WI38 (cell line): ENCODE data around the gene NLRP5.
"Not testable (repeated sequence)": the region's sequence is repeated elsewhere in the genome, so short reads cannot be mapped to it uniquely, and the experiment has no call there.

ENCODE experiments used
- H3K4me3 ChIP-seq: 2 replicates; pipeline ENCODE4 v1.5.1; 2011; ENCODE audit warnings: low read depth, mild to moderate bottlenecking, control low read depth, low read length
- TF ChIP-seq, protein P1 (sequence below): IDR thresholded peaks from 2 replicates; pipeline ENCODE4 v1.5.1; 2012; ENCODE audit warnings: low read depth, mild to moderate bottlenecking, control low read depth, low read length

NLRP5 gene

DNA sequence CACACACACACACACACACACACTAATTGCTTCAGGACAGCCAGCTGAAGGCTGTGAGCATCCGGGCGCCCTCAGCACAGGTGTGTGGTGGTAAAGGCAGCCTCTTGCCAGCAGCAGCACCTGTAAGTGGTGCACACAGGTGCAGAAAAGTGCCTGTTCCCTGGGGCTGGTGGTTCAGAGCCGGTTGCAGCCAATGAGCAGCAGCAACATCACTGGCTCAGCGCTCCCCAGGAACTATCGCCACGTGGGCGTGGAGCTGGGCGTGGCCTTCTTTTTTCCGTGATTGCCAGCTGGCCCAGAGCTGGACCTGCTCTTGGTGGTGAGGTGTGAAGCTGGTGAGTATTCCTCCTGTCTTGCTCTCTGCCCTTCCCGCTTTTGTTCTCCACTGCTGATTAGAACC, at the start of gene NLRP5:
TSS of gene NLRP5 (plus strand) at position 289 of the 400 bp plus-strand sequence.
- H3K4me3 ChIP-seq: no peak within 1 kb of the TSS
- TF ChIP-seq, protein P1, sequence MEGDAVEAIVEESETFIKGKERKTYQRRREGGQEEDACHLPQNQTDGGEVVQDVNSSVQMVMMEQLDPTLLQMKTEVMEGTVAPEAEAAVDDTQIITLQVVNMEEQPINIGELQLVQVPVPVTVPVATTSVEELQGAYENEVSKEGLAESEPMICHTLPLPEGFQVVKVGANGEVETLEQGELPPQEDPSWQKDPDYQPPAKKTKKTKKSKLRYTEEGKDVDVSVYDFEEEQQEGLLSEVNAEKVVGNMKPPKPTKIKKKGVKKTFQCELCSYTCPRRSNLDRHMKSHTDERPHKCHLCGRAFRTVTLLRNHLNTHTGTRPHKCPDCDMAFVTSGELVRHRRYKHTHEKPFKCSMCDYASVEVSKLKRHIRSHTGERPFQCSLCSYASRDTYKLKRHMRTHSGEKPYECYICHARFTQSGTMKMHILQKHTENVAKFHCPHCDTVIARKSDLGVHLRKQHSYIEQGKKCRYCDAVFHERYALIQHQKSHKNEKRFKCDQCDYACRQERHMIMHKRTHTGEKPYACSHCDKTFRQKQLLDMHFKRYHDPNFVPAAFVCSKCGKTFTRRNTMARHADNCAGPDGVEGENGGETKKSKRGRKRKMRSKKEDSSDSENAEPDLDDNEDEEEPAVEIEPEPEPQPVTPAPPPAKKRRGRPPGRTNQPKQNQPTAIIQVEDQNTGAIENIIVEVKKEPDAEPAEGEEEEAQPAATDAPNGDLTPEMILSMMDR: no peak

DNA sequence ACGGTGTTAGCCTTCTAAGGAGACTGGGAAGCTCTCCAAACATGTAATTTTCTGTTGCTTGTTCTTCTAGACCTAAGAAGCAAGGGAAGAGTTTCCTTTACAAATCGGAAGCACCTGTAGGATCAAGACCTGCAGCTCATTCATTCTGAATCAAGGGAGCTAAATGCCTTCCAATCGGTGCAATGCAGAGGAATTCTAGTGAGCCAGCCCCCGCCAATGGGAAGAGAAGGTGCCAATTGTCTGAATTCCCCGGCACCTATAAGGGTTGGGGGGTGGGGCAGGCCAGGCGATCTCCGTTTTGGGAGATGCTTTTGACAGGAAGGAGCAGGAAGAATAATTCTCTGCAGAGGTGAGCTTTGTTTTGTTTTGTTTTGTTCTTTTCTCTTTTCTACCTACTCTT, 47.4 kb upstream of the NLRP5 start:
- TF ChIP-seq, protein P1: no peak

DNA sequence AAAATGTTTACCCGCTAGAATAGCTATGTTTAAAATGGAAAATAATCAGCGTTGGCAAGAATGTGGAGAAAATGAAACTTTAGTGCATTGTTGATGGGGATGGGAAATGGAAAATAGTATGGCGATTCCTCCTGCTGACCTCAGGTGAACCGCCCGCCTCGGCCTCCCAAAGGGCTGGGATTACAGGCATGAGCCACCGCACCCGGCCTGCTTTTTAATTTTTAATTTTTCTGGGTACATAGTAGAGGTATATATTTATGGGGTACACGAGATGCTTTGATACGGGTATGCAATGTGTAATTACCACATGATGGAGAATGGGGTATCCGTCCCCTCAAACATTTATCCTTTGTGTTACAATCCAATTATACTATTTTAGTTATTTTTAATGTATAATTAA, 46.3 kb upstream of the NLRP5 start:
- TF ChIP-seq, protein P1: no peak
- H3K4me3 ChIP-seq: no peak overlapping the region

More for the DNA sequence above, 47.4 kb upstream of the NLRP5 start:
- no peak overlapping the region for H3K4me3 ChIP-seq

DNA sequence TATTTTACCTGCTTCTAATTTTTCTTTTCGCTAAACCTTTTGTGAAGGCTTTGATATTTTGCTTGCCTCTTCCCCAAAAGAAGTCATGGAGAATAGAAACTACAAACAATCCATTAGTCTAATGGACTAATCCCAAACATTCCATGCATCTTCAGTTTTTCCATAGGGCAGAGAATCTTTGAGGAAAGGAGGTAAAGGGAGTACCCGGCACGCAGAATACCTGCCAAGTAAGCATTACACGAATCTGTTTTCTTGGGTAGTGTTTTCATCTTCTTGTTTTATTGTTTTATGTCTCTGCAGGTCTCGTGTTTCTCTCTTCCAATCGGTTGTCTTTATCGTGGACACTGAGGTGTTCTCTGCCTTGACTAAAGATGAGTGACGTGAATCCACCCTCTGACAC, 39.0 kb upstream of the NLRP5 start, which contains the start of gene NLRP8:
TSS of gene NLRP8 (plus strand) at position 301 of the 400 bp plus-strand sequence.
- H3K4me3 ChIP-seq: no peak within 1 kb of the TSS
- TF ChIP-seq, protein P1: no peak

DNA sequence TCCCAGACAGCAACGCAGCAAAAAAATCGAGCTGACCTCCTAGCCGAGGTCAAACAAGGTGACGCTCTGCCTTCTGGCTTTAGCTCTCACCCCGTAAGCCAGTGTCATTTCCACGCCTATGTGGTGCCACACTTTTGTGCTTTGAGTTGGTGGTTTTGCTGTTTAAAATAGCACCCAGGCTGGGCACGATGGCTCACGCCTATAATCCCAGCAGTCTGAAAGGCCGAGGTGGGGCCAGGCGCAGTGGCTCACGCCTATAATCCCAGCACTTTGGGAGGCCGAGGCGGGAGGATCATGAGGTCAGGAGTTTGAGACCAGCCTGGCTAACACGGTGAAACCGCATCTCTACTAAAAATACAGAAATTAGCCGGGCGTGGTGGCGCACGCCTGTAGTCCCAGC, 36.0 kb upstream of the NLRP5 start:
- not testable (repeated sequence) for H3K4me3 ChIP-seq

DNA sequence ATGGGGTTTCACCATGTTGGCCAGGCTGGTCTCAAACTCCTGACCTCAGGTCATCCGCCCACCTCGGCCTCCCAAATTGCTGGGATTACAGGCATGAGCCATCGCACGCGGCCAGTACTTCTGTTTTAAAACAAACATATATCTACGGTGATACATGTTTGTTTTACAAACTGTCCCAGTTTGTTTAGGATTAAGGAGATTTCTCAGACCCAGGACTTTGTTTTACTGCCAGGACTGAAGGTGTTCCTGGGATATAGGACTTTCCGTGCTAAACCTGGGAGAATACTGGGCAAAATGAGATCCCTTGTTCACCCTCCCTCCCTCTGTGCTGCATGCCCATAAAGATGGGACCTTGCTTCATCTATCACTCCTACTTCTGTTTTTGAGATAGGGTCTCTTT, 30.1 kb upstream of the NLRP5 start:
- H3K4me3 ChIP-seq: no peak overlapping the region
- TF ChIP-seq, protein P1: no peak

DNA sequence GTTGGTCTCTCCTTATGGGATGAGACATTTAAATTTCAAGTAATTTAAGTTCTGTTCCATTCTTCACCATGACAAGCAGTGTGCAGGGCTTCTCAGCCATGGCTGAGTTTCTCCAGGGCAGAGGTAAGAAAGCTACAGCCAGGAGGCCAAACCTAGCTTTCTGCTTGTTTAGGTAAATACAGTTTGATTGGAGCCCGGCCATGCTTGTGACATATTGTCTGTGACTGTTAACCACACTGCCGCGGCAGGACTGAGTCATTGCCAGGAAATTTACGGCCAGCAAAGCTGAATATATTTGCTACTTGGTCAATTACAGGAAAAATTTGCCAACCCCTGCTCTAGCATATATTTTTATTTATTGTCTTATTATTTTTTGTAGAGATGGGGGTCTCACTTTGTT, 28.2 kb upstream of the NLRP5 start:
- no peak overlapping the region for H3K4me3 ChIP-seq
- TF ChIP-seq, protein P1: no peak

DNA sequence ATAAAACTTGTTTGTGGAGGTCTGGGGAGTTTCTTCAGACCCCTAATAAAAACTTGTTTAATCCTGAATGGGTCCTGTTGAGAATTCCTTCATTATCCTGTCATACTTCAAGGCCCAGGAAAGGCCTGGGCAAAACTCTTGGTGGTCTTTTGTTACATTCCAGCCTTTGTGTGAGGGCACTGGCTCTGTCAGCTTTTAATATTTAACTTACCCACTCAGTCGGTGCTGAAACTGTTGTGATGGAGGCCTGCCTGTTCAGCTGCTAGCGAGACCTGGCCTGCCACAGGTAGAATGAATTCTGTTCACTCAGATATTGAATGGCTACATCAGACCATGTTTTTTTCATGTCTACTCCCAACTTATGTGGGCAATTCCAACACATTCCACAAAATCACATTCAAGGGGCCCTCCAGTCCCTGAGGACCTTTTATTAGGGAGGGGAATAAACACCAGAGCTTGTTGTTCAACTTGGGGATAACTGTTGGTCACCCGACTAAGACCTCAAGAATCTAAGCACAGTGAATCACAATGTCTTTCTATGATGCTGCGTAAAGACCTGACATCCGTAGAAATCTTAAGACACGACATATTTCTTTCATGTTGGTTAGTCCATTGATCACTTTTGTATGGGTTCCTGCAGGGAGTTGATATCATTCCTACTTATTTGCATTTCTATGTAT, 26.4 kb upstream of the NLRP5 start:
- H3K4me3 ChIP-seq: no peak overlapping the region
- TF ChIP-seq, protein P1: no peak
